Mucosa of descending colon (tissue), 3 donors: ENCODE results near the gene CEBPZ. TPM values are rescaled to one million over a fixed set of nuclear protein-coding genes. Genes with fewer than 3 reads are reported as not detected.

Experiments used
- ATAC-seq: fragments of 200-7000 bp; cut with Tn5 transposase; one replicate; pipeline ENCODE4 v1.9.1; 2020; ENCODE audit warnings: mild to moderate bottlenecking, moderate library complexity
- DNase-seq, 3 donors: peaks; one replicate each; pipeline ENCODE4 v3.0.0-alpha.2; 2020
- H3K36me3 ChIP-seq: fragments of 200-600 bp; one replicate; pipeline ENCODE4 v1.8.0; 2021; ENCODE audit warnings: low read depth, mild to moderate bottlenecking
- H3K4me1 ChIP-seq: fragments of 200-600 bp; one replicate; pipeline ENCODE4 v1.8.0; 2021; ENCODE audit warnings: low read depth, mild to moderate bottlenecking
- H3K4me3 ChIP-seq: fragments of 200-600 bp; one replicate; pipeline ENCODE4 v1.8.0; 2021; ENCODE audit warnings: mild to moderate bottlenecking
- H3K9me3 ChIP-seq: fragments of 200-600 bp; one replicate; pipeline ENCODE4 v1.8.0; 2021; ENCODE audit warnings: mild to moderate bottlenecking
- CTCF ChIP-seq: fragments of 200-600 bp; IDR thresholded peaks from one replicate; pipeline ENCODE4 v1.8.0; 2022; ENCODE audit warnings: antibody characterized with exemption, mild to moderate bottlenecking
- intact Hi-C, 2 donors: fragments of 100-400 bp; cut with DNase I in 1 of 2; cut with micrococcal nuclease in 1 of 2; formaldehyde crosslinking; loops; one replicate each; pipeline versions ENCODE4 v1.11.0 to v1.11.1; 2022; cut with DNase I, micrococcal nuclease
- total RNA-seq, 3 donors: library from RNA; stranded (reverse); fragmentation: NEBNext Ultra II Directional in 2 of 3; extraction: Animal tissue kit (Norgen Biotek cat#: 25700) in 2 of 3; gene quantifications; one replicate each; pipeline versions ENCODE4 v1.2.1 to v1.2.4, GENCODE V29; 2021 to 2023
- donor health status: DM: no; HTN: no; CAD: no; lungs with moderate emphysema.
- donor health status: DM: no; HTN: no; CAD: no.
- donor health status: DM: no; HTN: yes; CAD: no.

The CEBPZ gene
- total RNA-seq, 3 donors from 2014 or later = 30.8 to 51.5 (median 32.8) TPM

- Histone ChIP-seq H3K4me3 (no peak overlapping the region), H3K36me3 (no peaks in the 10 kb centered on the region), H3K4me1 (peaks cover 7% of the 10 kb centered on the region), H3K9me3 (no peaks in the 10 kb centered on the region)
- DNase-seq (no peak), ATAC-seq (no peak)
- intact Hi-C loops = no loop called here
- no peak for TF ChIP-seq CTCF
Observed at GRCh38 chr2:37192551-37192950, 38.8 kb downstream of the CEBPZ start.

- no peak overlapping the region for H3K4me3 ChIP-seq
- H3K9me3 ChIP-seq = no peaks in the 10 kb centered on the region
- no peaks in the 10 kb centered on the region for H3K36me3 ChIP-seq
- H3K4me1 ChIP-seq = peaks cover 3% of the 10 kb centered on the region
- intact Hi-C loops = no loop called here
- DNase-seq = no peak
- ATAC-seq = no peak
- no peak for TF ChIP-seq CTCF
Observed at GRCh38 chr2:37191747-37192146, 39.6 kb downstream of the CEBPZ start.

GRCh38 chr2:37191253-37191652 lies 40.1 kb downstream of the CEBPZ start:
- Histone ChIP-seq H3K36me3 (no peaks in the 10 kb centered on the region), H3K9me3 (no peaks in the 10 kb centered on the region), H3K4me1 (peaks cover 3% of the 10 kb centered on the region), H3K4me3 (no peak overlapping the region)
- intact Hi-C loops = no loop called here
- TF ChIP-seq CTCF = no peak
- ATAC-seq (no peak), DNase-seq (no peak)

- no peaks in the 10 kb centered on the region for H3K4me1 ChIP-seq
- no peak for DNase-seq
- TF ChIP-seq CTCF = no peak
- intact Hi-C loops = no loop called here
- H3K9me3 ChIP-seq = no peaks in the 10 kb centered on the region
- H3K4me3 ChIP-seq = no peak overlapping the region
- H3K36me3 ChIP-seq = no peaks in the 10 kb centered on the region
- no peak for ATAC-seq
Observed at GRCh38 chr2:37190290-37190689, 41.1 kb downstream of the CEBPZ start.

GRCh38 chr2:37189452-37190153 lies 41.8 kb downstream of the CEBPZ start:
- TF ChIP-seq CTCF = no peak
- H3K36me3 ChIP-seq = no peaks in the 10 kb centered on the region
- ATAC-seq = peak; percentile 90
- no peak overlapping the region for H3K4me3 ChIP-seq
- no peaks in the 10 kb centered on the region for H3K9me3 ChIP-seq
- intact Hi-C loops = no loop called here
- no peak for DNase-seq
- no peaks in the 10 kb centered on the region for H3K4me1 ChIP-seq

- no peaks in the 10 kb centered on the region for H3K4me1 ChIP-seq
- no peak for TF ChIP-seq CTCF
- ATAC-seq (no peak), DNase-seq (no peak)
- no peaks in the 10 kb centered on the region for H3K9me3 ChIP-seq
- no peaks in the 10 kb centered on the region for H3K36me3 ChIP-seq
- H3K4me3 ChIP-seq = no peak within 1 kb of the TSS
- intact Hi-C loops = no loop called here
Observed at GRCh38 chr2:37188570-37188969, 42.8 kb downstream of the CEBPZ start, which contains the start of gene SULT6B1. Gene SULT6B1, minus strand, starts transcription at chr2:37188670. Its CDS starts 30 bp downstream, at chr2:37188640.
